GM18870 (cell line): ENCODE results near the gene LRP5.

ENCODE experiments used
- ATAC-seq: cut with Tn5 transposase; IDR thresholded peaks from one replicate; pipeline ENCODE4 v1.9.1; 2021; ENCODE audit warnings: moderate library complexity; ENCODE audit not compliant: unreplicated experiment

The LRP5 gene

DNA sequence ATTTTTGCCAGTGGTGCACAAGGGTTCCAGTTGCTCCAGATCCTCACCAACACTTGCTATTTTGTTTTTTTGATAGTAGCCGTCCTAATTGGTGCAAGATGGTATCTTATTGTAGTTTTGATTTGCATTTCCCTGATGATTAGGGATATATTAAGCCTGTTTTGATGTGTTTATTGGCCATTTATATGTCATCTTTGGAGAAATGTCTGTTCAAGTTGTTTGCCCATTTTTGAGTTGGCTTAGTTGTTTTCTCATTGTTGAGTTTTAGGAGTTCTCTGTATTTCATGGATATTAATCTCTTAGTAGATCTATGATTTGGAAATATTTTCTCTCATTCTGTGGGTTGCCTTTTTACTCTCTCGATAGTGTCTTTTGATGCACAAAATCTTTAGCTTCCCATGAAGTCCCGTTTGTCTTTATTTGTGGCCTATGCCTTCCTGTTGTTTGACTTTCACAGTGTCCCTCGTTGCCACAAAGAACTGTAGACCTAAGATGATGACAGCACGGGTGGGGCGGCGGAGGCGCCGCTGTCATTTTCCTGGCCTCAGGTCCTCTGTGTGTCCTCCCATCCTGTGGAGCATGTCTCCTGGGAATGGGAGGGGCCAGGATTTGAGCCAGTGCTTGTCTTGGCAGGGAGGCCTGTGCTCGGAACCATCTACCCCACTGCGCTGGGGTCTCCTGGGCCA, 33.5 kb downstream of the LRP5 start:
- ATAC-seq = no peak

DNA sequence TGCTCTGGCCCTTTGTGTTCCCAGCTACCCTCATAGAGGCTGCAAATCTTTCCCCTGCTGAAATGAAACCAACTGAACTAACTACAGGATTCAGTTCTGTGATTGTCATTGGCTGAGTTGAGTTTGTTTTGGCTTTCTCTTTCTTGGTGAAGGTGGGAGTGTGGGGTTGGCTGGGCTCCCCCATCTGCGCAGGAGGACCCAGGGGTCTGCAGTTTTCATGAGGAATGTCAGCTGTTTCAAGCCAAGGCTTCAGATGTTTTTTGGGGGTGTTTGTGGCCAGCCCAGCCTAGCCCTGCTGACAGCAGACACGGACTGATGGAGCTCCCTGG, 34.0 kb downstream of the LRP5 start:
- no peak for ATAC-seq

DNA sequence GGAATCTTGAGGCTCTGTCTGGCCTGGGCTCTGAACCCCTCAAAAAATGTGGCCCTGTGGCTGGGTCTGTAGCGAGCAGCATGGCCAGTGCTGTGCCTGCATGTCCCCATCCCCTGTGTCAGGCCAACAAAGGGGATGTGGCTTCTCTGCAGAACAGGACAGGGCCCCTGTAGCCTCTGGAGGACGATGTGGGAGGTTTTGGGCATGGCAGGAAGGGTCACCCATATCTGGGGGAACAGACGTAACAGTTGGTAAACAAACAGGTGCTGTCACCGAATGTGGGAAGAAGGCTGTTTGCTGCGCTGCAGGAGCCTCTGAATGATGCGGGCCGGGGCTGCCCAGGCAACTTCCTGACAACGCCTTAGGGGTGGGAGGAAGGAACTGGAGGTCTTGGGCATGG, 35.0 kb downstream of the LRP5 start:
- ATAC-seq = no peak

- ATAC-seq = no peak
Measured at GRCh38 chr11:68347841-68348240, 35.5 kb downstream of the LRP5 start.

DNA sequence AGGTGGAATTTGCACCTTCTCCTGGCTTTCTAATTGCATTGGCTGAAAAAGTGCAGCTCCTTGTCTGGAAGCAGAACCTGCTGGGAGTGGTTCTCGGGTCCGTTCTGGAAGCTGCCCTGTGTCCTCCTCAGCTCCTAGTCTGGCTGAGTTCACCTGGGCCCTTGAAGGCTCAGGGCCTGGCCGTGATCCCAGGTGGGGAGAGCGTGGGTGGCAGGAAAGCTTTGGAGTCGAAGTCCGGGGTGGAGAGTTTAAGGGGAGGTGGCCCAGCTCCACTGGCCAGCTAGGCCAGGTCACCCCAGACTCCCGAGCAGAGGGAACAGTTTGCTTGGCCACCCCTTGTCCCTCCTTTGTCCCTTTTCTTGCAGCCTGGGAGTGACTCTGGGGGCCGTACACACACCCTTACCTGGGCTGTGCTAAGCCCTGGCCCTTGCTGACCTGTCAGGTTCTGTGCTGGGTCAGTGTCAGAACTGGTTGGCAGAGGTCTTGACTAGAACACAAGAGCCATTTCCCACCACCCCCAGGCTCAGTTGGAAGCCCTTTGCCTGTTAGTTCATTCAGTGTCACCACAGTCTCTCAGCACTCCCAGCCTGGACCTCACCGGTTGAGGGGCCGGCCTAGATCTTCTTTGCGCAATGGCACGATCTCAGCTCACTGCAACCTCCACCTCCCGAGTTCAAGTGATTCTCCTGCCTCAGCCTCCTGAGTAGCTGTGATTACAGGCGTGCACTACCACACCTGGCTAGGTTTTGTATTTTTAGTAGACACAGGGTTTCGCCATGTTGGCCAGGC, 37.3 kb downstream of the LRP5 start:
- ATAC-seq = no peak

- no peak for ATAC-seq
Measured at GRCh38 chr11:68350759-68351449, 38.5 kb downstream of the LRP5 start.

GRCh38 chr11:68351450-68352275, 39.3 kb downstream of the LRP5 start:
- ATAC-seq = no peak

DNA sequence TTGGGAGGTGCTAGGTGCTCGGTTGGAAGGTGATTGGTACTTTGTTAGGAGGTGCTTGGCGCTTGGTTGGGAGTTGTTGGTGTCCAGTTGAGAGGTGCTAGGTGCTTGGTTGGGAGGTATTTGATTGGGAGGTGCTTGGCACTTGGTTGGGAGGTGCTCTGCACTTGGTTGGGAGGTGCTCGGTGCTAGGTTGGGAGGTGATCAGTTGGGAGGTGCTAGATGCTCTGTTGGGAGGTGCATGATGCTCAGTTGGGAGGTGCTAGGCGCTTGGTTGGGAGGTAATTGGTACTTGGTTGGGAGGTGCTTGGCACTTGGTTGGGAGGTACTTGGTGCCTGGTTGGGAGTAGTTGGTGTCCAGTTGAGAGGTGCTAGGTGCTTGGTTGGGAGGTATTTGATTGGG, 40.2 kb downstream of the LRP5 start:
- ATAC-seq = no peak

DNA sequence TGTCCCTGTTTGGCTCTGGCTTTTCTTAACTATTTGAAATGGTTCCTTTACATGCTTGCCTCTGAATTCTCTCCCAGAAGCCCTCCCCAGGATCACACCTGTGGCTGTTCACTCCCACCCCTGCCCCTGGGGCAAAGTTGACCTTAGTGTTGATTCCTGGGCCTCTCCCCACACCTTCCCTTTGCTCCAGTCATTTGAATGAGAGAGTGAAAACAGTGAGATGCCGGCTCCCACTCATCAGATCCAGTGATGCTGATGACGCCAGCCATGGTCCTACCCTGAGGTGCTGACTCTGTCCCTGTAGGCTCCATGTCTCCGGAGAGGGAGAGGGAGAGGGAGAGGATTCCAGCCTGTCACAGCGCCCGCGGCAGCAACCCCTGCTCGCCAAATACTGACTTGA, 40.7 kb downstream of the LRP5 start:
- no peak for ATAC-seq

DNA sequence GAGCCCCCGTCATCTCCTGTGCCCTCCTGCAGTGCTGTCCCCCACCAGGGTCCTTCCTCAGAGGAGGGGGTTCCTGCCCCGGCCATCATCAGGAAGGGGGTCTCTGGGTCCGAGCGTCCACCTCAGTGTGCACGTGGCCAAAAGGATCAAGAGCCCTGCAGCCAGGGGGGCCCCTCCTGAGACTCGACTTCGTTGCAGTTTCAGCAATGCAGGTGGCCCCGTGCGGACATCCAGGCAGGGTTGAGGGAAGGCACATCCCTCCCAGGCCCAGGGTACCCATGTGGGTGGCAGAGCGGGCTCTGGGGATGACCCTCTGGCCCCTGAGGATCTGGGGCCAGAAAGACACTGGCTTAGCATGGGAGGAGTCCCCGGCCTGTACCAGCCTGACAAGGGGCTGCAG, 41.3 kb downstream of the LRP5 start:
- ATAC-seq = no peak

GRCh38 chr11:68354148-68354872, 41.9 kb downstream of the LRP5 start:
- no peak for ATAC-seq

GRCh38 chr11:68355471-68355870, 43.1 kb downstream of the LRP5 start:
- ATAC-seq = no peak

GRCh38 chr11:68357568-68357967, 45.2 kb downstream of the LRP5 start:
- no peak for ATAC-seq

DNA sequence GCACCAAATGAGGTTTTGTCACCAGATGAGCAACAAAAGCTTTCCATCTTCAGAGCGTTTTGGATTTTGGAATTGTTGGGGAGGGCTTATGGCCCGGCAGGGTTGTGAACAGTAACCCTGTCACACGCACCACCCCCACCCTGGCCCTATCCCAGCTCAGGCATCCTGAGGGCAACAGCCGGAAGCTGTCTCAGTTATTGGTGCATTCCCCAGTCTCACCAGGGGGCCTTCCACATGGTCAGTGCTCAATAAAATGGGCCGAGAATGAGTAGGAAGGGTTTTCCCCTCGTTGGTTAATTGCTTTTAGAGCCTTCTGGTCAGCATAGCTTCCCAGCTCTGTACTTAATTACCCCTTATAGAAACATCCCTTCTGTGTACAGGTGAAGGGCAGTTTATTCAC, 46.0 kb downstream of the LRP5 start:
- ATAC-seq = no peak

- no peak for ATAC-seq
Measured at GRCh38 chr11:68361702-68362101, 49.3 kb downstream of the LRP5 start.

DNA sequence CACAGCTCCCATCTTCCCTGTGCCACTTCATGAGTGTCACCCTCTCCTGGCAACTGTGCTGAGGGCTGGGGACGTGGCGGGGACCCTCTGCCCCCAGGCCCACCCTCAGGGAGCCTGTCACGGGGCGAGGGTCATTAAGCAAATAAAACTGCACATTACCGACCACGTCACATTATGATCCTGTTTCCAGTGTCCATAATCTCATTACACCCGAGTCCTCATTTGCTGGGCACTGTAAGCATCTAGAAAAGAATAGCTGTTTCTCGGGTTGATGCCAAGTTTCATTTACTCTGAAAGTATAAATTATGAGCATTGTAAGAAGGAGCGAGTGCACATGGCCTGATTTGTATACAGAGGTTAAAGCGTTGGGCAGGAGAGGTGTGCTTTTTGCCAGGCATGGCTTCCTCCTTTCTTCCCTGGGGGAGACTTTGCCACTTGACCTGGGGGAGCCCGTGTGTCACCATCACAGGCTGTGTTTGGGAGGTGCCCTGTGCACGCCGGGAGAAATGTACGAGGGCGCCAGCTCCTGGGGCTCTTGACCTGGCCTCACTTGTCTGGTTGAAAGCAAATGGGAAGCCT, 50.5 kb downstream of the LRP5 start:
- no peak for ATAC-seq

DNA sequence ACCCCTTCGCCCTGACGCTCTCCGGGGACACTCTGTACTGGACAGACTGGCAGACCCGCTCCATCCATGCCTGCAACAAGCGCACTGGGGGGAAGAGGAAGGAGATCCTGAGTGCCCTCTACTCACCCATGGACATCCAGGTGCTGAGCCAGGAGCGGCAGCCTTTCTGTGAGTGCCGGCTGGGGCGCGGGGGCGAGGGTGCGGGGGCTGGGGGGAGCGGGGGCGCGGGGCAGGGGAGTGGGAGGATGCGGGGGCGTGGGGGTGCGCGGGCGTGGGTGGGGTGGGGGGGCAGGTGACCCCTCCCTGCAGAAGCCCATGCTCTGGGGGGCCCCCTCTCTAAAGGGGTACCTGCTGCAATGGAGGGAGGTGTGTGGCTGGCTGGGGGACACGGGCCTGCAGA, 51.4 kb downstream of the LRP5 start:
- no peak for ATAC-seq

DNA sequence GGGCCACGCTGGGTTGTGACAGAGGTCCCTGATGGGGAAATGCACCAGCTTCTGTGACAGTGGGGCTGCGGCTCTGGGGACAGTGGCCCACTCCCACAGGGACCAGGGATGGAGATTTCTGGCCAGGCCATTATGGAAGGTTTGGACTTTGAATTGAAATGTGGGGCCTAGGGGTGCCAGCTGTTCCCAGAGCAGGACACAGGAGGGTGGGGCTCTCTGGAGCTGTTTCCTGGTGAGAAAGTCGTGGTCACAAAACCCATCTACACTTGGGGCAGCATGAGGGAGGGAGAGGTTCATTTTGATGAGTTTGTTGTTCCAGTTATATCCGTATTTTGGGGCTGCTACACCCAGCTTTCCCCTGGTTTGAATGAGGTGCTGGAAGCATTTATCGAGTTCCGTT, 52.2 kb downstream of the LRP5 start:
- no peak for ATAC-seq

- ATAC-seq = no peak
Measured at GRCh38 chr11:68365943-68366435, 53.6 kb downstream of the LRP5 start.

DNA sequence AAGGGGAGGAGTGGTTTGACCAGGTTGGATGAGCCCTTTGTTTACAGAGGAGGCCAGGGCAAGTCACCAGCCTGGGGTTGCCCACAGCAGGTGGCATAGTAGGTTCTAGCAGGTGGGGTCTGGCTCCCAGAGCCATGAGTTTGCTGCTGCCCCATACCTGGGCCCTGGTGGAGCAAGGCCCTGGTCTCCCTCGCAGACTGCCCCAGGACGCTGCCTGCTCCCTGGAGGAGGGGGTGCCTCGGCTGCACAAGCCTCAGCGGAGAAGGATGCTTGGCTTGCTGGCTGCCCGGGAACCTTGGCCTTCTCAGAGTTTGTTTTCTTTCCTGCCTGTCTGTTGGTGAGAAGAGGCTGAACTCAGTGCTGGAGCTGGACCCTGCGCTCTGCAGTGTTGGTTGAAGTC, 54.9 kb downstream of the LRP5 start:
- ATAC-seq = no peak
